ENCODE results near the gene LINC00305.
A peak's percentile ranks its signal among the peaks of the same experiment; 100 is the strongest.

The LINC00305 gene

GRCh38 chr18:64115881-64116280 is 33.0 kb downstream of the LINC00305 start:
- no peak for DNase-seq (ENCODE audit: low read depth in 2 of 2)

- no peak for DNase-seq (ENCODE audit: low read depth in 2 of 2)
Observed at GRCh38 chr18:64111950-64112349, 36.9 kb downstream of the LINC00305 start.

GRCh38 chr18:64110692-64111480 is 38.0 kb downstream of the LINC00305 start:
- peak; percentile 37 to 38 for DNase-seq (ENCODE audit: low read depth in 2 of 2)

- DNase-seq (ENCODE audit: low read depth in 2 of 2), result no peak
Observed at GRCh38 chr18:64103986-64104385, 44.9 kb downstream of the LINC00305 start.

GRCh38 chr18:64100116-64100922 is 48.6 kb downstream of the LINC00305 start:
- no peak for DNase-seq (ENCODE audit: low read depth in 2 of 2)

GRCh38 chr18:64099244-64099643 is 49.6 kb downstream of the LINC00305 start:
- no peak for DNase-seq (ENCODE audit: low read depth in 2 of 2)

- DNase-seq (ENCODE audit: low read depth in 2 of 2), result no peak
Observed at GRCh38 chr18:64097497-64097896, 51.4 kb downstream of the LINC00305 start.

- DNase-seq (ENCODE audit: low read depth in 2 of 2), result no peak
Observed at GRCh38 chr18:64095056-64095455, 53.8 kb downstream of the LINC00305 start.

- no peak for DNase-seq (ENCODE audit: low read depth in 2 of 2)
Observed at GRCh38 chr18:64094210-64094609, 54.7 kb downstream of the LINC00305 start.

GRCh38 chr18:64091526-64091925 is 57.4 kb downstream of the LINC00305 start:
- DNase-seq (ENCODE audit: low read depth in 2 of 2), result no peak

GRCh38 chr18:64090876-64091275 is 58.0 kb downstream of the LINC00305 start:
- DNase-seq (ENCODE audit: low read depth in 2 of 2), result no peak

GRCh38 chr18:64083916-64084315 is 65.0 kb downstream of the LINC00305 start:
- no peak for DNase-seq (ENCODE audit: low read depth in 2 of 2)

GRCh38 chr18:64082513-64082912 is 66.4 kb downstream of the LINC00305 start:
- DNase-seq (ENCODE audit: low read depth in 2 of 2), result no peak

- DNase-seq (ENCODE audit: low read depth in 2 of 2), result no peak
Observed at GRCh38 chr18:64082054-64082453, 66.8 kb downstream of the LINC00305 start.

- DNase-seq (ENCODE audit: low read depth in 2 of 2), result no peak
Observed at GRCh38 chr18:64073971-64074370, 74.9 kb downstream of the LINC00305 start.

- DNase-seq (ENCODE audit: low read depth in 2 of 2), result no peak
Observed at GRCh38 chr18:64055019-64055418, 93.9 kb downstream of the LINC00305 start.

GRCh38 chr18:64053246-64053645 is 95.6 kb downstream of the LINC00305 start:
- DNase-seq (ENCODE audit: low read depth in 2 of 2), result no peak

GRCh38 chr18:64052772-64053171 is 96.1 kb downstream of the LINC00305 start:
- DNase-seq (ENCODE audit: low read depth in 2 of 2), result no peak

GRCh38 chr18:64044616-64045015 is 104.3 kb downstream of the LINC00305 start:
- DNase-seq (ENCODE audit: low read depth in 2 of 2), result no peak

- DNase-seq (ENCODE audit: low read depth in 2 of 2), result no peak
Observed at GRCh38 chr18:64042728-64043358, 106.0 kb downstream of the LINC00305 start.

GRCh38 chr18:64037812-64038414 is 111.0 kb downstream of the LINC00305 start:
- DNase-seq (ENCODE audit: low read depth in 2 of 2), result no peak

GRCh38 chr18:64032312-64032711 is 116.6 kb downstream of the LINC00305 start:
- DNase-seq (ENCODE audit: low read depth in 2 of 2), result no peak
